ENCODE results near the gene SCN1A. TPM values are rescaled to one million over a fixed set of nuclear protein-coding genes. Genes with fewer than 3 reads are reported as not detected.

SCN1A gene
- total and polyA plus RNA-seq, 2 donors (not counting 3 experiments of a cell fraction or from before 2014, with no cell fraction given) = not detected

DNA sequence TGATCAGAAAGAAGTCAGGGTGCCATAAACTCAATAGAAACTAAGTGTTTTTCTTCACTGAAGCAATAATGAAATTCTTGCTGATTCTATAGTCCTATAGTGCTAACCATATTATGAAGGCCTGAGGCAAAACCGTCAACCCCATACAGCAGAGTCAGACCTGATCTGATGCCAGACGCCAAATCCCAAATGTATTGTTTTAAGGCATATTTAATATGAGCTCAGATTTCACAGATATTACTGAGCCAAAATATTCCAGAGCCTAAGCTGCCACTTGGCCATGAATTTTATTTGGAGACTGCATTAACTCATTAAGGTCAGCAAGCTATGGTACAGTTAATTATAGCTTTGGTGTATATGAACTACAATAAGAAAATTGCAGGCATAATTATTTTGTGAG, 53.4 kb downstream of the SCN1A start:
- ChIA-PET POLR2A (no interaction called here), CTCF (interaction anchor here (0.9 to 1.6 kb wide), 3 partner anchors 12 to 53 kb away, joined by 3 to 5 read pairs (median 4); partner anchors contain the start of gene SCN1A)
- DNase-seq (ENCODE audit: low read depth, low spot score) (no peak), FAIRE-seq (no peak)
- no peak overlapping the region for H3K27ac ChIP-seq (ENCODE audit: insufficient read depth, low read depth, low read length)
- H3K4me3 ChIP-seq (replicated peaks in 1 of 3; ENCODE audit: insufficient read depth in 1 of 3, low read depth in 1 of 3, low read length in 3 of 3) = no peak overlapping the region
- no peak overlapping the region for H3K4me2 ChIP-seq (ENCODE audit: insufficient read depth, low read length)
- H4K20me1 ChIP-seq (replicated peaks; ENCODE audit: control insufficient read depth, extremely low read depth, insufficient read depth, low read length) = no peaks in the 10 kb centered on the region
- H3K36me3 ChIP-seq (ENCODE audit: control insufficient read depth in 2 of 2, extremely low read depth in 1 of 2, insufficient read depth in 2 of 2, low read length in 2 of 2) = no peaks in the 10 kb centered on the region
- H3K9me3 ChIP-seq (replicated peaks; ENCODE audit: control insufficient read depth, insufficient read depth, low read length) = no peaks in the 10 kb centered on the region
- no peaks in the 10 kb centered on the region for H3K9me1 ChIP-seq (replicated peaks; ENCODE audit: control insufficient read depth, extremely low read depth, insufficient read depth, low read length)
- dilution Hi-C loops (cut with MboI; ENCODE audit: extremely low pct_ligation_motif_present, low sequenced_read_pairs) (no loop called here), intact Hi-C loops (cut with micrococcal nuclease) (no loop called here)
- BruUV-seq (replicated peaks) = no TSS peak
- H3K27me3 ChIP-seq (ENCODE audit: control insufficient read depth in 2 of 2, insufficient read depth in 2 of 2, low read length in 2 of 2) = no peaks in the 10 kb centered on the region
- TF ChIP-seq EZH2 (IDR thresholded peaks at IDR 0.05; ENCODE audit: borderline replicate concordance, low read depth, low read length, severe bottlenecking) (no peak), GATA2 (IDR thresholded peaks at IDR 0.05; ENCODE audit: insufficient read depth, insufficient read length, low read depth, low read length) (no peak), JUN (IDR thresholded peaks at IDR 0.05; ENCODE audit: borderline replicate concordance, insufficient read depth, insufficient read length, low read depth) (no peak), FOS (IDR thresholded peaks at IDR 0.05; ENCODE audit: borderline replicate concordance, insufficient read depth, low read length) (no peak), POLR2A (IDR thresholded peaks at IDR 0.05; ENCODE audit: low read depth, low read length) (no peak), MYC (IDR thresholded peaks at IDR 0.05; ENCODE audit: low read depth, low read length) (no peak), POLR2AphosphoS5 (IDR thresholded peaks at IDR 0.05; ENCODE audit: insufficient read depth, low read depth, low read length) (no peak)
- TF ChIP-seq, protein P1, sequence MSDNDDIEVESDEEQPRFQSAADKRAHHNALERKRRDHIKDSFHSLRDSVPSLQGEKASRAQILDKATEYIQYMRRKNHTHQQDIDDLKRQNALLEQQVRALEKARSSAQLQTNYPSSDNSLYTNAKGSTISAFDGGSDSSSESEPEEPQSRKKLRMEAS (IDR thresholded peaks at IDR 0.05; ENCODE audit: insufficient read depth, insufficient read length) = no peak
- TF ChIP-seq, protein P2, sequence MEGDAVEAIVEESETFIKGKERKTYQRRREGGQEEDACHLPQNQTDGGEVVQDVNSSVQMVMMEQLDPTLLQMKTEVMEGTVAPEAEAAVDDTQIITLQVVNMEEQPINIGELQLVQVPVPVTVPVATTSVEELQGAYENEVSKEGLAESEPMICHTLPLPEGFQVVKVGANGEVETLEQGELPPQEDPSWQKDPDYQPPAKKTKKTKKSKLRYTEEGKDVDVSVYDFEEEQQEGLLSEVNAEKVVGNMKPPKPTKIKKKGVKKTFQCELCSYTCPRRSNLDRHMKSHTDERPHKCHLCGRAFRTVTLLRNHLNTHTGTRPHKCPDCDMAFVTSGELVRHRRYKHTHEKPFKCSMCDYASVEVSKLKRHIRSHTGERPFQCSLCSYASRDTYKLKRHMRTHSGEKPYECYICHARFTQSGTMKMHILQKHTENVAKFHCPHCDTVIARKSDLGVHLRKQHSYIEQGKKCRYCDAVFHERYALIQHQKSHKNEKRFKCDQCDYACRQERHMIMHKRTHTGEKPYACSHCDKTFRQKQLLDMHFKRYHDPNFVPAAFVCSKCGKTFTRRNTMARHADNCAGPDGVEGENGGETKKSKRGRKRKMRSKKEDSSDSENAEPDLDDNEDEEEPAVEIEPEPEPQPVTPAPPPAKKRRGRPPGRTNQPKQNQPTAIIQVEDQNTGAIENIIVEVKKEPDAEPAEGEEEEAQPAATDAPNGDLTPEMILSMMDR (IDR thresholded peaks at IDR 0.05; ENCODE audit: extremely low read depth in 1 of 2, insufficient read depth in 1 of 2, low read depth in 1 of 2, low read length in 2 of 2) = no peak
- no peaks in the 10 kb centered on the region for H3K79me2 ChIP-seq (ENCODE audit: control insufficient read depth, insufficient read depth, low read length)
- no peak overlapping the region for H3K9ac ChIP-seq (replicated peaks; ENCODE audit: extremely low read depth, insufficient read depth, low read length)
- H3K4me1 ChIP-seq (ENCODE audit: control insufficient read depth, extremely low read depth, insufficient read depth, low read length) = no peaks in the 10 kb centered on the region
- H2AFZ ChIP-seq (ENCODE audit: low read depth, low read length) = no peak overlapping the region

Measured in endothelial cell of umbilical vein (primary cell).